Peyer's patch (tissue), 4 donors: ENCODE data around the gene ARRDC1. TPM values are rescaled to one million over a fixed set of nuclear protein-coding genes. Genes with fewer than 3 reads are reported as not detected.

ENCODE experiments used
- DNase-seq, 3 donors: peaks; one replicate each; pipeline ENCODE4 v3.0.0-alpha.2; 2017 to 2019
- H3K27ac ChIP-seq, 4 donors: fragments of 200-600 bp; sonication (generic); one replicate each; pipeline ENCODE4 v1.5.1; 2016 to 2019
- H3K27me3 ChIP-seq, 2 donors: fragments of 200-600 bp; sonication (generic); one replicate each; pipeline ENCODE4 v1.5.1; 2019
- H3K36me3 ChIP-seq, 3 donors: fragments of 200-600 bp; sonication (generic); one replicate each; pipeline ENCODE4 v1.5.1; 2016 to 2019
- H3K4me1 ChIP-seq, 4 donors: fragments of 200-600 bp; sonication (generic); one replicate each; pipeline ENCODE4 v1.5.1; 2016 to 2019
- H3K4me3 ChIP-seq, 4 donors: fragments of 200-600 bp; sonication (generic); 1 replicate in 3 of 4; 2 replicates in 1 of 4; pipeline ENCODE4 v1.5.1; 2016 to 2019; ENCODE audit warnings: mild to moderate bottlenecking in 1 of 4
- H3K9me3 ChIP-seq, 4 donors: fragments of 200-600 bp; sonication (generic); one replicate each; pipeline ENCODE4 v1.5.1; 2016 to 2019; ENCODE audit warnings: mild to moderate bottlenecking in 1 of 4
- CTCF ChIP-seq, 6 experiments: fragments of 450-650 bp in 4 of 6; fragments of 200-600 bp in 2 of 6; sonication (generic) in 1 of 6; IDR thresholded peaks; one replicate each; pipeline ENCODE4 v1.5.1; 2017 to 2019; ENCODE audit warnings: antibody characterized with exemption in 6 of 6, mild to moderate bottlenecking in 3 of 6, moderate library complexity in 1 of 6
- POLR2A ChIP-seq, 2 donors: fragments of 450-650 bp; IDR thresholded peaks; one replicate each; pipeline ENCODE4 v1.5.1; 2017; ENCODE audit warnings: antibody characterized with exemption in 2 of 2, mild to moderate bottlenecking in 2 of 2, moderate library complexity in 2 of 2
- total RNA-seq, 4 donors: library from RNA; depleted of rRNA; stranded (reverse); fragments of >200 nt; gene quantifications; one replicate each; pipeline ENCODE4 v1.1.0, GENCODE V29; 2016

ARRDC1 gene
- total RNA-seq, 4 donors from 2014 or later, result 102 to 341 (median 175) TPM

DNA sequence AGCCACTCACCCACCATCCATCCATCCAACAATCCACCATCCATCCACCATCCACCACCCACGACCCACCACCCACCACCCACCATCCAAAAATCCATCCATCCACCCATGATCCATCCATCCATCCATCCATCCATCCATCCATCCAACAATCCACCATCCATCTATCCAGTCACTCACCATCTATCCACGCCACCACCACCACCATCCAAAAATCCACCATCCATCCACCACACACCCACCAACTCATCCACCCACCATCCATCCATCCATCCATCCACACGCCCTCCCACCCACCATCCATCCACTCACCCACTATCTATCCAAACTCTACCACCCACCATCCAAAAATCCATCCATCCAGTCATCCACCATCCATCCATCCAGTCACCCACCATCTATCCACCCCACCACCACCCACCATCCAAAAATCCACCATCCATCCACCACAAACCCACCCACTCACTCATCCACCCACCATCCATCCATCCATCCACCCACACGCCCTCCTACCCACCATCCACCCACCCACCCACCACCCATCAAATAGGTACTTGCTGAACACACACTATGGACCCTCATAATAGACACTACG lies 35.8 kb upstream of the ARRDC1 start:
- no peaks in the 10 kb centered on the region for H3K4me1 ChIP-seq
- TF ChIP-seq POLR2A (IDR thresholded peaks at IDR 0.05), result no peak
- no peak for TF ChIP-seq CTCF (IDR thresholded peaks at IDR 0.05)
- H3K27ac ChIP-seq, result no peak overlapping the region
- H3K4me3 ChIP-seq, result no peak overlapping the region
- no peak for DNase-seq
- no peaks in the 10 kb centered on the region for H3K27me3 ChIP-seq
- no peaks in the 10 kb centered on the region for H3K9me3 ChIP-seq
- H3K36me3 ChIP-seq, result peaks cover 0 to 44% (median 0%) of the 10 kb centered on the region in 3 donors

DNA sequence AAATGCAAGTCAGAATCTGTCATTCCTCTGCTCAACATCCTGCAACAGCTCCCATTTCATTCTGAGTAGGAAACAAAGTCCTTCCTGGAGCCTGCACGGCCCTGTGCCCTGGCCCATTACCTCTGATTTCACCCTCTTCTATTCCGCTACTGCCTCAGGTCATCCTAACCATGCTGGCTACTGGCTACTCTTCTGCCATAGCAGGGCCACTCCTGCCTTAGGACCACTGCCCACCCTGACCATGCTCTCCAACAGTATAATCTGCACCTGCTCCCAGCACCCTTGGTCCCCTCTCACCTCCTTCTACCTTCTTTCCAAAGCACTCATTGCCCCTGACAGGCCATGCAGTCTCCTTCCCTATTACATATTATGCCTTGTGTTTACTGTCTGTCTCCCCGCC lies 34.9 kb upstream of the ARRDC1 start:
- Histone ChIP-seq H3K27ac (no peak overlapping the region), H3K4me3 (no peak overlapping the region), H3K36me3 (peaks cover 0 to 48% (median 0%) of the 10 kb centered on the region in 3 donors), H3K27me3 (no peaks in the 10 kb centered on the region), H3K4me1 (no peaks in the 10 kb centered on the region), H3K9me3 (no peaks in the 10 kb centered on the region)
- DNase-seq, result no peak
- TF ChIP-seq POLR2A (IDR thresholded peaks at IDR 0.05), result no peak
- no peak for TF ChIP-seq CTCF (IDR thresholded peaks at IDR 0.05)

GRCh38 chr9:137574192-137574591 lies 31.3 kb upstream of the ARRDC1 start:
- DNase-seq, result no peak
- Histone ChIP-seq H3K27ac (no peak overlapping the region), H3K4me3 (no peak overlapping the region), H3K9me3 (no peaks in the 10 kb centered on the region), H3K36me3 (peaks cover 0 to 51% (median 0%) of the 10 kb centered on the region in 3 donors), H3K27me3 (no peaks in the 10 kb centered on the region), H3K4me1 (peaks cover 0 to 20% (median 8%) of the 10 kb centered on the region in 4 donors)
- no peak for TF ChIP-seq CTCF (IDR thresholded peaks at IDR 0.05)
- no peak for TF ChIP-seq POLR2A (IDR thresholded peaks at IDR 0.05)

- Histone ChIP-seq H3K36me3 (peaks cover 0 to 51% (median 0%) of the 10 kb centered on the region in 3 donors), H3K27me3 (no peaks in the 10 kb centered on the region), H3K27ac (peak overlapping the region in 1 of 4 donors; percentile 22), H3K9me3 (no peaks in the 10 kb centered on the region), H3K4me1 (peaks cover 0 to 20% (median 10%) of the 10 kb centered on the region in 4 donors), H3K4me3 (no peak overlapping the region)
- no peak for DNase-seq
- TF ChIP-seq CTCF (IDR thresholded peaks at IDR 0.05) (no peak), POLR2A (IDR thresholded peaks at IDR 0.05) (no peak)
Measured at GRCh38 chr9:137575364-137575715, 30.1 kb upstream of the ARRDC1 start.

DNA sequence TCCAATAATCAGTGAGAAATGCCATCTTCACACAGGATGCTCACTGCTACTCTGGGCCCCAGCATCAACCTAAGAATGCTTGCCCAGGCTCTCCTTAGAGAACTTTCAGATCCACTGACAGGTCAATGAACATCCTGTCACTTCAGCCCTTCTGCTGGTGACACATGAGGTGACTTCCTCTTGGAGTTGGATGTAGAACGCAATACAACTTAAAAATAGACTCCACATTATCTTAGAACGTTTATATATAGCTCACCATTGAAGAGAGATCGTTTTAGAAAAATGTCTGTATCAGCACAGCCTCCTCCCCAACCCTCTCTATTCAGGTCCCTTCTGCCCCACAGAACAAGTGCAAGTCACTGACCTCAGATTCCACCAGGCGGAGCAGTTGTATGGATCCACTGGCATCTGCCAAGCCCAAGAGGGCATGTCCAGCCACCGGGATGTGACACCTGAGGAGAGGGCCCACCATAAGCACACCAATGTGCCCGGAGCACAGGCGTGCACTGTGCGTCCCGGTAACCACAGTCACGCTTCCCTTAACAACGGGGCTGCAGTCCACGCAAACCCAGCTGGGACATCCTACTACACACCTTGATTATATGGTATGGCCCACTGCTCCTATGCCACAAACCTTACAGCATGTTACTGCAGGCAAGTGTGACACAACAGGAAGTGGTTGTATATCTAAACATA lies 29.6 kb upstream of the ARRDC1 start:
- TF ChIP-seq CTCF (IDR thresholded peaks at IDR 0.05) (no peak), POLR2A (IDR thresholded peaks at IDR 0.05) (no peak)
- Histone ChIP-seq H3K27me3 (no peaks in the 10 kb centered on the region), H3K36me3 (peaks cover 0 to 47% (median 0%) of the 10 kb centered on the region in 3 donors), H3K4me1 (peaks cover 0 to 20% (median 10%) of the 10 kb centered on the region in 4 donors), H3K27ac (peak overlapping the region in 1 of 4 donors; percentile 35), H3K9me3 (no peaks in the 10 kb centered on the region), H3K4me3 (no peak overlapping the region)
- DNase-seq, result no peak
